ENCODE measurements around the gene CMPK1. TPM values are rescaled to one million over a fixed set of nuclear protein-coding genes. Genes with fewer than 3 reads are reported as not detected.

Gene CMPK1
- total RNA-seq, 1 experiment from 2014 or later: 119 TPM

- no peaks in the 10 kb centered on the region for H3K9me2 ChIP-seq (ENCODE audit: insufficient read depth)
- H3K9me3 ChIP-seq (ENCODE audit: insufficient read depth, low read depth): no peaks in the 10 kb centered on the region
- ChIA-PET POLR2A (ENCODE audit: unreplicated experiment) (no interaction called here), CTCF (no interaction called here)
- H3K79me2 ChIP-seq (ENCODE audit: low read depth): no peaks in the 10 kb centered on the region
- no peaks in the 10 kb centered on the region for H4K20me1 ChIP-seq (ENCODE audit: insufficient read depth)
- no peaks in the 10 kb centered on the region for H3K27me3 ChIP-seq (ENCODE audit: insufficient read depth, low read depth)
- no TSS peak for BruUV-seq (replicated peaks)
- intact Hi-C loops (cut with micrococcal nuclease; ENCODE audit: unreplicated experiment): no loop called here
- no peaks in the 10 kb centered on the region for H3K4me1 ChIP-seq (replicated peaks; ENCODE audit: insufficient read depth)
- H3K27ac ChIP-seq: no peak overlapping the region
- H3K36me3 ChIP-seq (ENCODE audit: low read depth): no peaks in the 10 kb centered on the region
- H2AFZ ChIP-seq: no peak overlapping the region
- TF ChIP-seq CTCF (conservative IDR thresholded peaks at IDR 0.05) (no peak), EZH2 (IDR thresholded peaks at IDR 0.05; ENCODE audit: low read depth) (no peak)
- H3F3A ChIP-seq (ENCODE audit: insufficient read depth, low read depth): no peaks in the 10 kb centered on the region
- H3K4me2 ChIP-seq: no peak overlapping the region
- no peak overlapping the region for H3K4me3 ChIP-seq
- no peak for DNase-seq
Observed at GRCh38 chr1:47412437-47412836, 78.8 kb downstream of the CMPK1 start.

- no peaks in the 10 kb centered on the region for H3K9me3 ChIP-seq (ENCODE audit: insufficient read depth, low read depth)
- no peak within 1 kb of the TSS for H2AFZ ChIP-seq
- BruUV-seq (replicated peaks): no TSS peak
- H3K4me2 ChIP-seq: no peak within 1 kb of the TSS
- H3K27me3 ChIP-seq (ENCODE audit: insufficient read depth, low read depth): no peaks in the 10 kb centered on the region
- H3F3A ChIP-seq (ENCODE audit: insufficient read depth, low read depth): no peaks in the 10 kb centered on the region
- no peaks in the 10 kb centered on the region for H3K9me2 ChIP-seq (ENCODE audit: insufficient read depth)
- ChIA-PET POLR2A (ENCODE audit: unreplicated experiment) (interaction anchor here (0.6 kb wide), 1 partner anchor 232 kb away, joined by 3 read pairs; no protein-coding TSS in a partner anchor), CTCF (no interaction called here)
- H3K36me3 ChIP-seq (ENCODE audit: low read depth): no peaks in the 10 kb centered on the region
- intact Hi-C loops (cut with micrococcal nuclease; ENCODE audit: unreplicated experiment): no loop called here
- no peak within 1 kb of the TSS for H3K27ac ChIP-seq
- H3K4me1 ChIP-seq (replicated peaks; ENCODE audit: insufficient read depth): no peaks in the 10 kb centered on the region
- no peak within 1 kb of the TSS for H3K4me3 ChIP-seq
- DNase-seq: no peak
- H3K79me2 ChIP-seq (ENCODE audit: low read depth): no peaks in the 10 kb centered on the region
- H4K20me1 ChIP-seq (ENCODE audit: insufficient read depth): no peaks in the 10 kb centered on the region
- TF ChIP-seq CTCF (conservative IDR thresholded peaks at IDR 0.05) (no peak), EZH2 (IDR thresholded peaks at IDR 0.05; ENCODE audit: low read depth) (no peak)
Observed at GRCh38 chr1:47415728-47416318, 82.2 kb downstream of the CMPK1 start, which contains the start of gene FOXE3. Gene FOXE3 (plus strand): TSS chr1:47416285. CDS start chr1:47416316, 31 bp downstream.

GRCh38 chr1:47416319-47417169 lies 83.0 kb downstream of the CMPK1 start:
- Histone ChIP-seq H3K9me3 (ENCODE audit: insufficient read depth, low read depth) (no peaks in the 10 kb centered on the region), H2AFZ (no peak overlapping the region), H3K4me2 (no peak overlapping the region), H4K20me1 (ENCODE audit: insufficient read depth) (no peaks in the 10 kb centered on the region), H3K9me2 (ENCODE audit: insufficient read depth) (no peaks in the 10 kb centered on the region), H3K27ac (no peak overlapping the region), H3K36me3 (ENCODE audit: low read depth) (no peaks in the 10 kb centered on the region), H3K79me2 (ENCODE audit: low read depth) (no peaks in the 10 kb centered on the region), H3K4me3 (no peak overlapping the region), H3K27me3 (ENCODE audit: insufficient read depth, low read depth) (no peaks in the 10 kb centered on the region), H3F3A (ENCODE audit: insufficient read depth, low read depth) (no peaks in the 10 kb centered on the region), H3K4me1 (replicated peaks; ENCODE audit: insufficient read depth) (no peaks in the 10 kb centered on the region)
- POLR2A ChIA-PET (ENCODE audit: unreplicated experiment): interaction anchor here (0.6 kb wide), 1 partner anchor 232 kb away, joined by 3 read pairs; no protein-coding TSS in a partner anchor
- intact Hi-C loops (cut with micrococcal nuclease; ENCODE audit: unreplicated experiment): no loop called here
- DNase-seq: no peak
- no TSS peak for BruUV-seq (replicated peaks)
- CTCF ChIA-PET: no interaction called here
- TF ChIP-seq CTCF (conservative IDR thresholded peaks at IDR 0.05) (no peak), EZH2 (IDR thresholded peaks at IDR 0.05; ENCODE audit: low read depth) (no peak)

Measured in PC-9 (cell line).